GM23338 (cell line): ENCODE measurements around the gene CES1. TPM values are rescaled to one million over a fixed set of nuclear protein-coding genes. Genes with fewer than 3 reads are reported as not detected.

Experiments used
- ATAC-seq: fragments of 200-7000 bp; cut with Tn5 transposase; 3 replicates; pipeline ENCODE4 v1.9.1; 2020
- DNase-seq: peaks from one replicate; pipeline ENCODE4 v3.0.0-alpha.2; 2015; ENCODE audit warnings: low spot score
- H2AFZ ChIP-seq: fragments of 200-600 bp; sonication (generic); 2 replicates; pipeline ENCODE4 v1.8.0; 2016; ENCODE audit warnings: antibody characterized with exemption, mild to moderate bottlenecking, moderate library complexity
- H3F3A ChIP-seq: fragments of 200-600 bp; sonication (generic); replicated peaks from 2 replicates; pipeline ENCODE4 v1.8.0; 2017; ENCODE audit warnings: antibody characterized with exemption, mixed run types, low read depth
- H3K27ac ChIP-seq: fragments of 200-600 bp; sonication (generic); 2 replicates; pipeline ENCODE4 v1.6.1; 2016; ENCODE audit warnings: low read depth
- H3K27me3 ChIP-seq: fragments of 200-600 bp; sonication (generic); 2 replicates; pipeline ENCODE4 v1.8.0; 2016; ENCODE audit warnings: mild to moderate bottlenecking, mixed run types, moderate library complexity; ENCODE audit not compliant: insufficient read depth
- H3K36me3 ChIP-seq: fragments of 200-600 bp; sonication (generic); 2 replicates; pipeline ENCODE4 v1.8.0; 2016; ENCODE audit warnings: mild to moderate bottlenecking; ENCODE audit not compliant: insufficient read depth
- H3K4me1 ChIP-seq: fragments of 200-600 bp; sonication (generic); 2 replicates; pipeline ENCODE4 v1.8.0; 2016; ENCODE audit warnings: mild to moderate bottlenecking, moderate library complexity; ENCODE audit not compliant: insufficient read depth
- H3K4me2 ChIP-seq: fragments of 200-600 bp; sonication (generic); 2 replicates; pipeline ENCODE4 v1.7.1; 2017; ENCODE audit warnings: mixed run types
- H3K4me3 ChIP-seq: fragments of 200-600 bp; sonication (generic); 2 replicates; pipeline ENCODE4 v1.6.1; 2016; ENCODE audit warnings: mixed run types
- H3K79me2 ChIP-seq: fragments of 200-600 bp; sonication (generic); replicated peaks from 2 replicates; pipeline ENCODE4 v1.8.0; 2017; ENCODE audit warnings: mild to moderate bottlenecking; ENCODE audit not compliant: insufficient read depth
- H3K9me2 ChIP-seq: fragments of 200-600 bp; sonication (generic); 2 replicates; pipeline ENCODE4 v1.8.0; 2017; ENCODE audit not compliant: insufficient read depth
- H4K20me1 ChIP-seq: fragments of 200-600 bp; sonication (generic); replicated peaks from 2 replicates; pipeline ENCODE4 v1.8.0; 2017; ENCODE audit warnings: mild to moderate bottlenecking; ENCODE audit not compliant: insufficient read depth
- H3K27ac Mint-ChIP-seq: 2 replicates; pipeline ENCODE4 v1.8.0; 2020; ENCODE audit warnings: inconsistent platforms, mild to moderate bottlenecking, moderate library complexity, mixed read lengths
- H3K27me3 Mint-ChIP-seq: 3 replicates; pipeline ENCODE4 v1.8.0; 2022; ENCODE audit warnings: low read depth, mild to moderate bottlenecking, moderate library complexity, mixed read lengths, inconsistent platforms; ENCODE audit not compliant: insufficient read depth, poor library complexity
- H3K36me3 Mint-ChIP-seq: 3 replicates; pipeline ENCODE4 v1.8.0; 2021; ENCODE audit warnings: low read depth, mild to moderate bottlenecking, inconsistent platforms, moderate library complexity, mixed read lengths
- H3K4me1 Mint-ChIP-seq: 3 replicates; pipeline ENCODE4 v1.8.0; 2020; ENCODE audit warnings: mild to moderate bottlenecking, inconsistent platforms, mixed read lengths
- H3K4me3 Mint-ChIP-seq: 3 replicates; pipeline ENCODE4 v1.8.0; 2021; ENCODE audit warnings: moderate library complexity, mild to moderate bottlenecking, inconsistent platforms, mixed read lengths
- H3K9me3 Mint-ChIP-seq: 3 replicates; pipeline ENCODE4 v1.8.0; 2020; ENCODE audit warnings: moderate library complexity, mild to moderate bottlenecking, inconsistent platforms, mixed read lengths
- CREB1 ChIP-seq: fragments of 250-450 bp; sonication (Bioruptor Pico); IDR thresholded peaks from 2 replicates; pipeline ENCODE4 v1.5.0; 2020; ENCODE audit warnings: low read depth, mild to moderate bottlenecking, moderate library complexity
- EZH2 ChIP-seq: fragments of 200-600 bp; sonication (generic); IDR thresholded peaks from one replicate; pipeline ENCODE4 v1.8.0; 2017; ENCODE audit warnings: antibody characterized with exemption, mild to moderate bottlenecking, low read depth; ENCODE audit not compliant: unreplicated experiment
- EZH2phosphoT487 ChIP-seq: fragments of 200-600 bp; sonication (generic); IDR thresholded peaks from one replicate; pipeline ENCODE4 v1.8.1; 2018; ENCODE audit warnings: antibody characterized with exemption; ENCODE audit not compliant: unreplicated experiment
- JUNB ChIP-seq: IDR thresholded peaks from one replicate; pipeline ENCODE4 v1.6.1; 2016; ENCODE audit warnings: antibody characterized with exemption; ENCODE audit not compliant: unreplicated experiment
- NANOG ChIP-seq: IDR thresholded peaks from 2 replicates; pipeline ENCODE4 v1.6.1; 2016; ENCODE audit warnings: antibody characterized with exemption, borderline replicate concordance
- POLR2AphosphoS5 ChIP-seq: IDR thresholded peaks from 2 replicates; pipeline ENCODE4 v1.6.1; 2016; ENCODE audit warnings: antibody characterized with exemption, low read depth
- STAT1 ChIP-seq: IDR thresholded peaks from one replicate; pipeline ENCODE4 v1.6.1; 2016; ENCODE audit warnings: antibody characterized with exemption; ENCODE audit not compliant: unreplicated experiment
- ZNF114 ChIP-seq: fragments of 250-450 bp; sonication (Bioruptor Pico); IDR thresholded peaks from 2 replicates; pipeline ENCODE4 v1.5.0; 2020; ENCODE audit warnings: mild to moderate bottlenecking, moderate library complexity
- ZNF331 ChIP-seq: fragments of 250-450 bp; sonication (Bioruptor Pico); IDR thresholded peaks from 2 replicates; pipeline ENCODE4 v1.5.0; 2020; ENCODE audit warnings: low read depth, mild to moderate bottlenecking, moderate library complexity
- polyA plus RNA-seq: library from polyadenylated mRNA; unstranded; fragments of >200 nt; fragmentation: Nextera tagmentation; extraction: Ambion mirVana; gene quantifications from 2 replicates; pipeline ENCODE4 v1.2.1, GENCODE V29; 2016
- total RNA-seq: library from RNA; depleted of rRNA; stranded (reverse); fragments of >200 nt; shearing (Covaris generic); gene quantifications from 2 replicates; pipeline ENCODE4 v1.2.3, GENCODE V29; 2014
- TF ChIP-seq, protein P1 (sequence below): IDR thresholded peaks from 2 replicates; pipeline ENCODE4 v1.6.1; 2016; ENCODE audit warnings: antibody characterized with exemption
- TF ChIP-seq, protein P2 (sequence below): fragments of 250-450 bp; sonication (Bioruptor Pico); IDR thresholded peaks from 2 replicates; pipeline ENCODE4 v1.5.0; 2020; ENCODE audit warnings: mild to moderate bottlenecking, moderate library complexity
- TF ChIP-seq, protein P3 (sequence below), 2 experiments: fragments of 200-600 bp in 1 of 2; sonication (generic) in 1 of 2; conservative IDR thresholded peaks; 2 replicates each; pipeline versions ENCODE4 v1.5.1 to v1.6.1; 2016 to 2017; ENCODE audit warnings: antibody characterized with exemption in 2 of 2, low read depth in 2 of 2, mild to moderate bottlenecking in 2 of 2, moderate library complexity in 1 of 2

CES1 gene
- total and polyA plus RNA-seq, 2 experiments from 2014 or later: 1.5 TPM; not detected in 1

DNA sequence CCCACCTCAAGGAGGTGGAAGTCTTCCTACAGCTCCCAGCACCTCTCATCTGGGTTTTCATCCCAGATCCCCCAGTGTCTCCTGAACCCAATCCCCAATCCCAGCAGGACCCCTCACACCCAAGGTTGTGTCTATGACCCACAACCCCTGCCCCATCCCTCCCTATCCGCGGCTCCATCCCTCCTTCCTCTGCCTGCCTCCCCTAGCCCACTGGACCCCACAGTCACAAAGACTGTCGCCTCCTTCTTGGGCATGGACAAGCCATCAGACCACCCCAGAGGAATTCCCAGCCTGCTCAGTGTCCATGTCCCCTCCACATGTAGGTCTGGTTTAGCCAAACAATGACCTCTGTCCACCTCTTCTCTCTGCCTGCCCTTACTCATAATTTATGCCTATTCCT is 12.3 kb downstream of the CES1 start:
- Histone ChIP-seq H2AFZ (no peak overlapping the region), H3K4me3 (no peak overlapping the region), H3K9me2 (peaks cover 5% of the 10 kb centered on the region; the same call in 1 of the 2 replicates), H3K79me2 (no peaks in the 10 kb centered on the region), H3K36me3 (no peaks in the 10 kb centered on the region), H4K20me1 (no peaks in the 10 kb centered on the region), H3F3A (no peaks in the 10 kb centered on the region), H3K4me1 (no peaks in the 10 kb centered on the region), H3K27me3 (no peaks in the 10 kb centered on the region), H3K4me2 (no peak overlapping the region), H3K27ac (no peak overlapping the region)
- Mint-ChIP-seq H3K36me3 (no peaks in the 10 kb centered on the region), H3K4me1 (no peaks in the 10 kb centered on the region; the same call in 2 of the 3 replicates), H3K9me3 (no peaks in the 10 kb centered on the region), H3K27me3 (no peaks in the 10 kb centered on the region), H3K4me3 (no peak overlapping the region), H3K27ac (no peak overlapping the region)
- TF ChIP-seq JUNB (no peak), STAT1 (no peak), POLR2AphosphoS5 (no peak), EZH2 (no peak), EZH2phosphoT487 (no peak), ZNF114 (CRISPR knock-in tag) (no peak), NANOG (no peak), CREB1 (CRISPR knock-in tag) (no peak), ZNF331 (CRISPR knock-in tag) (no peak)
- TF ChIP-seq, protein P1, sequence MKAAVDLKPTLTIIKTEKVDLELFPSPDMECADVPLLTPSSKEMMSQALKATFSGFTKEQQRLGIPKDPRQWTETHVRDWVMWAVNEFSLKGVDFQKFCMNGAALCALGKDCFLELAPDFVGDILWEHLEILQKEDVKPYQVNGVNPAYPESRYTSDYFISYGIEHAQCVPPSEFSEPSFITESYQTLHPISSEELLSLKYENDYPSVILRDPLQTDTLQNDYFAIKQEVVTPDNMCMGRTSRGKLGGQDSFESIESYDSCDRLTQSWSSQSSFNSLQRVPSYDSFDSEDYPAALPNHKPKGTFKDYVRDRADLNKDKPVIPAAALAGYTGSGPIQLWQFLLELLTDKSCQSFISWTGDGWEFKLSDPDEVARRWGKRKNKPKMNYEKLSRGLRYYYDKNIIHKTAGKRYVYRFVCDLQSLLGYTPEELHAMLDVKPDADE: no peak
- TF ChIP-seq, protein P2, sequence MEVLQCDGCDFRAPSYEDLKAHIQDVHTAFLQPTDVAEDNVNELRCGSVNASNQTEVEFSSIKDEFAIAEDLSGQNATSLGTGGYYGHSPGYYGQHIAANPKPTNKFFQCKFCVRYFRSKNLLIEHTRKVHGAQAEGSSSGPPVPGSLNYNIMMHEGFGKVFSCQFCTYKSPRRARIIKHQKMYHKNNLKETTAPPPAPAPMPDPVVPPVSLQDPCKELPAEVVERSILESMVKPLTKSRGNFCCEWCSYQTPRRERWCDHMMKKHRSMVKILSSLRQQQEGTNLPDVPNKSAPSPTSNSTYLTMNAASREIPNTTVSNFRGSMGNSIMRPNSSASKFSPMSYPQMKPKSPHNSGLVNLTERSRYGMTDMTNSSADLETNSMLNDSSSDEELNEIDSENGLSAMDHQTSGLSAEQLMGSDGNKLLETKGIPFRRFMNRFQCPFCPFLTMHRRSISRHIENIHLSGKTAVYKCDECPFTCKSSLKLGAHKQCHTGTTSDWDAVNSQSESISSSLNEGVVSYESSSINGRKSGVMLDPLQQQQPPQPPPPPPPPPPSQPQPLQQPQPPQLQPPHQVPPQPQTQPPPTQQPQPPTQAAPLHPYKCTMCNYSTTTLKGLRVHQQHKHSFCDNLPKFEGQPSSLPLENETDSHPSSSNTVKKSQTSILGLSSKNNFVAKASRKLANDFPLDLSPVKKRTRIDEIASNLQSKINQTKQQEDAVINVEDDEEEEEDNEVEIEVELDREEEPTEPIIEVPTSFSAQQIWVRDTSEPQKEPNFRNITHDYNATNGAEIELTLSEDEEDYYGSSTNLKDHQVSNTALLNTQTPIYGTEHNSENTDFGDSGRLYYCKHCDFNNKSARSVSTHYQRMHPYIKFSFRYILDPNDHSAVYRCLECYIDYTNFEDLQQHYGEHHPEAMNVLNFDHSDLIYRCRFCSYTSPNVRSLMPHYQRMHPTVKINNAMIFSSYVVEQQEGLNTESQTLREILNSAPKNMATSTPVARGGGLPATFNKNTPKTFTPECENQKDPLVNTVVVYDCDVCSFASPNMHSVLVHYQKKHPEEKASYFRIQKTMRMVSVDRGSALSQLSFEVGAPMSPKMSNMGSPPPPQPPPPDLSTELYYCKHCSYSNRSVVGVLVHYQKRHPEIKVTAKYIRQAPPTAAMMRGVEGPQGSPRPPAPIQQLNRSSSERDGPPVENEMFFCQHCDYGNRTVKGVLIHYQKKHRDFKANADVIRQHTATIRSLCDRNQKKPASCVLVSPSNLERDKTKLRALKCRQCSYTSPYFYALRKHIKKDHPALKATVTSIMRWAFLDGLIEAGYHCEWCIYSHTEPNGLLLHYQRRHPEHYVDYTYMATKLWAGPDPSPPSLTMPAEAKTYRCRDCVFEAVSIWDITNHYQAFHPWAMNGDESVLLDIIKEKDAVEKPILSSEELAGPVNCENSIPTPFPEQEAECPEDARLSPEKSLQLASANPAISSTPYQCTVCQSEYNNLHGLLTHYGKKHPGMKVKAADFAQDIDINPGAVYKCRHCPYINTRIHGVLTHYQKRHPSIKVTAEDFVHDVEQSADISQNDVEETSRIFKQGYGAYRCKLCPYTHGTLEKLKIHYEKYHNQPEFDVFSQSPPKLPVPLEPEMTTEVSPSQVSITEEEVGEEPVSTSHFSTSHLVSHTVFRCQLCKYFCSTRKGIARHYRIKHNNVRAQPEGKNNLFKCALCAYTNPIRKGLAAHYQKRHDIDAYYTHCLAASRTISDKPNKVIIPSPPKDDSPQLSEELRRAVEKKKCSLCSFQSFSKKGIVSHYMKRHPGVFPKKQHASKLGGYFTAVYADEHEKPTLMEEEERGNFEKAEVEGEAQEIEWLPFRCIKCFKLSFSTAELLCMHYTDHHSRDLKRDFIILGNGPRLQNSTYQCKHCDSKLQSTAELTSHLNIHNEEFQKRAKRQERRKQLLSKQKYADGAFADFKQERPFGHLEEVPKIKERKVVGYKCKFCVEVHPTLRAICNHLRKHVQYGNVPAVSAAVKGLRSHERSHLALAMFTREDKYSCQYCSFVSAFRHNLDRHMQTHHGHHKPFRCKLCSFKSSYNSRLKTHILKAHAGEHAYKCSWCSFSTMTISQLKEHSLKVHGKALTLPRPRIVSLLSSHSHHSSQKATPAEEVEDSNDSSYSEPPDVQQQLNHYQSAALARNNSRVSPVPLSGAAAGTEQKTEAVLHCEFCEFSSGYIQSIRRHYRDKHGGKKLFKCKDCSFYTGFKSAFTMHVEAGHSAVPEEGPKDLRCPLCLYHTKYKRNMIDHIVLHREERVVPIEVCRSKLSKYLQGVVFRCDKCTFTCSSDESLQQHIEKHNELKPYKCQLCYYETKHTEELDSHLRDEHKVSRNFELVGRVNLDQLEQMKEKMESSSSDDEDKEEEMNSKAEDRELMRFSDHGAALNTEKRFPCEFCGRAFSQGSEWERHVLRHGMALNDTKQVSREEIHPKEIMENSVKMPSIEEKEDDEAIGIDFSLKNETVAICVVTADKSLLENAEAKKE (CRISPR knock-in tag): no peak
- TF ChIP-seq, protein P3, sequence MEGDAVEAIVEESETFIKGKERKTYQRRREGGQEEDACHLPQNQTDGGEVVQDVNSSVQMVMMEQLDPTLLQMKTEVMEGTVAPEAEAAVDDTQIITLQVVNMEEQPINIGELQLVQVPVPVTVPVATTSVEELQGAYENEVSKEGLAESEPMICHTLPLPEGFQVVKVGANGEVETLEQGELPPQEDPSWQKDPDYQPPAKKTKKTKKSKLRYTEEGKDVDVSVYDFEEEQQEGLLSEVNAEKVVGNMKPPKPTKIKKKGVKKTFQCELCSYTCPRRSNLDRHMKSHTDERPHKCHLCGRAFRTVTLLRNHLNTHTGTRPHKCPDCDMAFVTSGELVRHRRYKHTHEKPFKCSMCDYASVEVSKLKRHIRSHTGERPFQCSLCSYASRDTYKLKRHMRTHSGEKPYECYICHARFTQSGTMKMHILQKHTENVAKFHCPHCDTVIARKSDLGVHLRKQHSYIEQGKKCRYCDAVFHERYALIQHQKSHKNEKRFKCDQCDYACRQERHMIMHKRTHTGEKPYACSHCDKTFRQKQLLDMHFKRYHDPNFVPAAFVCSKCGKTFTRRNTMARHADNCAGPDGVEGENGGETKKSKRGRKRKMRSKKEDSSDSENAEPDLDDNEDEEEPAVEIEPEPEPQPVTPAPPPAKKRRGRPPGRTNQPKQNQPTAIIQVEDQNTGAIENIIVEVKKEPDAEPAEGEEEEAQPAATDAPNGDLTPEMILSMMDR (conservative IDR thresholded peaks at IDR 0.05; ENCODE audit: low read depth in 2 of 2): no peak
- ATAC-seq (no peak), DNase-seq (no peak)
